GM10266 (cell line): ENCODE data around the gene PAX5.

Source experiments
- DNase-seq: peaks from one replicate; pipeline ENCODE4 v3.0.0; 2012; ENCODE audit errors: extremely low spot score
- TF ChIP-seq, protein P1 (sequence below): IDR thresholded peaks from 2 replicates; pipeline ENCODE4 v1.5.1; 2012; ENCODE audit warnings: mild to moderate bottlenecking, low read depth; ENCODE audit not compliant: control insufficient read depth, insufficient read depth; ENCODE audit errors: missing control alignments

The PAX5 gene

DNA sequence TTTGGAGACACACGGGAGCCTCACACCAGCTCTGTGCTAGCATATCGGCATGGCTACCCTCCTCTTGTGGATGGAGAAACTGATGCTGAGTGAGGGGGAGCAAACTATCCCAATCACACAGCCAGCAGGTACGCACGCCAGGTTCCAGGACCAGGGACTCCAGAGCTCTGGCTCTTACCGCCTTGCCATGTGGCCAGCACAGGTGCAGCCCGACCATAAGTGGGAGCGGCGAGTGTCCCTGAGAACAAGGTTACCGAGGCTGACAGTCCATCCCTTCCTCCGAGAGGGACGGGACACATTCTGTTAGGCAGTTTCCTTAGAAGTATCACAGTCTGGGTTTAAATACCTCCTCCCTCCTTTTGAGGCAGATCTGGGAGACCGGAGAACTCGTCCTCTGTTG, 86.0 kb downstream of the PAX5 start:
- TF ChIP-seq, protein P1, sequence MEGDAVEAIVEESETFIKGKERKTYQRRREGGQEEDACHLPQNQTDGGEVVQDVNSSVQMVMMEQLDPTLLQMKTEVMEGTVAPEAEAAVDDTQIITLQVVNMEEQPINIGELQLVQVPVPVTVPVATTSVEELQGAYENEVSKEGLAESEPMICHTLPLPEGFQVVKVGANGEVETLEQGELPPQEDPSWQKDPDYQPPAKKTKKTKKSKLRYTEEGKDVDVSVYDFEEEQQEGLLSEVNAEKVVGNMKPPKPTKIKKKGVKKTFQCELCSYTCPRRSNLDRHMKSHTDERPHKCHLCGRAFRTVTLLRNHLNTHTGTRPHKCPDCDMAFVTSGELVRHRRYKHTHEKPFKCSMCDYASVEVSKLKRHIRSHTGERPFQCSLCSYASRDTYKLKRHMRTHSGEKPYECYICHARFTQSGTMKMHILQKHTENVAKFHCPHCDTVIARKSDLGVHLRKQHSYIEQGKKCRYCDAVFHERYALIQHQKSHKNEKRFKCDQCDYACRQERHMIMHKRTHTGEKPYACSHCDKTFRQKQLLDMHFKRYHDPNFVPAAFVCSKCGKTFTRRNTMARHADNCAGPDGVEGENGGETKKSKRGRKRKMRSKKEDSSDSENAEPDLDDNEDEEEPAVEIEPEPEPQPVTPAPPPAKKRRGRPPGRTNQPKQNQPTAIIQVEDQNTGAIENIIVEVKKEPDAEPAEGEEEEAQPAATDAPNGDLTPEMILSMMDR = no peak
- DNase-seq = no peak

DNA sequence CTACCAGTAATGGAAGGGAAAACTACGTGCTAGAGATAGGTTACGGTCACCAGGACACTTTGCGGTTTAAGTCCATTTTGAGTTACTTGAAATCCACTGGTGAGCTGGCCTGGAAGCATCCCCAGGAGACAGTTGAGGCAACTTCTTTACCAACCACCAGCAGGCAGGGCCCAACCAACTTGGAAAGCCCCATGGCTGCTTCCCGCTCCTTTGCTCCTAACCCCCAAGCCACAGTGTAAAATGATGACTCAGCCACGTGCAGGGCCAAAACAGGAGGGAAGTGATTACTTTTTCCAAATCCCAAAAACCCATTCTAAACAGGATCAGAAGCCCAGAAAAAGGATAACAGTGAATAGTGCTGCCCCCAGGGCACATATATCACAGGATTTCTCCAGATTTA, 87.4 kb downstream of the PAX5 start:
- DNase-seq = no peak
- TF ChIP-seq, protein P1 = no peak

DNA sequence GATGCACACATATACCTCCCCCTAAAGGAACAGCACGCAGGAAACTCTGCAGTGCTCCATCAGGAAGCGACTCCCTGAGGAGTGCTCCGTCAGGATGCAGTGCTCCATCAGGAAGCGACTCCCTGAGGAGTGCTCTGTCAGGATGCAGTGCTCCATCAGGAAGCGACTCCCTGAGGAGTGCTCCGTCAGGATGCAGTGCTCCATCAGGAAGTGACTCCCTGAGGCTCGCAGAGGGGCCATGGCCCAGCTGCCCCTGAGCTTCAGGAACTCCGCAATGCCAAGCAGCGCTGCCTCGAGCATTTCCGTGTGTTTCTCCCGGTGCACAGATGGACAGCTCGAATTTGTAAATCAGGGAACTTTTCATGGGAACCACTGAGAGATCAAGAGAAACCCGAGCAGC, 88.1 kb downstream of the PAX5 start:
- DNase-seq = no peak
- TF ChIP-seq, protein P1 = no peak

DNA sequence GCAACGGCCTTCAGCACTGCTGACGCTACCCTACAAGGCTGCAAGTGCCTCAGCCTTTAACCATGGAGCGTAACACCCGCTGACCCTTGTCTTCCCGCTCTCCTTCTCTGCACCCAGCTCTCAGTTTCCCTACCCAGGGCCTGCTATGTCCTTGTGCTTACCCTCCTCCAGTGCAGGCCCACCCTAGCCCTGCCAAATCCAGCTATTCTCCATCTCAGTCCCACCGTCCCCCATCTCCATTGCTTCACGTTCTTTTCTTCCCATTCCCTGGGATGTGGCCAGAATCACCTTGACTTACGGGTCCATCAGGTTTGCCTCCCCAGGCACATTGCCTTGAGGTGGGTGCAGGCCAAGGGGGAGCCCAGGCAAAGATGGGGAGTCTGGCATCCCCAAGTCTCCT, 91.2 kb downstream of the PAX5 start:
- DNase-seq = no peak
- TF ChIP-seq, protein P1 = no peak

DNA sequence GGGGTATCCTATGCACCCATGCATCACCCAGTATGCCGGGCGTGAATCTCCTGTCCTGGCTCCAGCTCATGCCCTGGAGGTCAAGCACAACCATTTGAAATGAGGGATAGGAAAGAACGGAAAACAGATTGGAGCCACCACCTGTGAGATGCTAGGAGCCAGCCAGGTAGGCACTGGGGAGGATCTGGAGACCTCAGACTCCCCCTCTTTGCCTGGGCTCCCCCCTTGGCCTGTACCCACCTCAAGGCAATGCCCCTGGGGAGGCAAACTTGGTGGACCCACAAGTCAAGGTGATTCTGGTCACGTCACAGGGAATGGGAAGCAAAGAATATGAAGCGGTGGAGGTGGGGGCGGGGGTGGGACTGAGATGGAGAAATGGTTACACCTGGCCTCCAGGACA, 92.6 kb downstream of the PAX5 start:
- TF ChIP-seq, protein P1 = no peak
- DNase-seq = no peak

DNA sequence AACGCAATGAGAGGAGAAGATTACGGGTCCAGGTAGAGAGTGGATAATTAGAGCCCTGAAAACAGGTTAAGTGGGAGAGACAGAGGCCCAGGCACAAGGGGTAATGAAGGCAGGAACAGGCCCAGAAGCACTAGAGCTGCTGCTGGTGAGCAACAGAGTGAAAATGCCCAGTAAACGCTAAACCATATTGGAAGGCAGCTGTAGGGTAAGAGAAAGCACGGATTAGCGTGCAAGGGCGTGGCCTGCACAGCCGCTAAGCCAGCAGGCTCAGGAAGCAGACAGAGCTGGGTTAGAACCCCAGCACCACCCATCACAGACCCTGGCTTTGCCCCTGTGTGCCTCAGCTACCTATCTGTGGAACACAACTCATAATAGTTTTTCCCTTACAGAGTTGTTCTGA, 93.2 kb downstream of the PAX5 start:
- DNase-seq = no peak
- TF ChIP-seq, protein P1 = no peak

DNA sequence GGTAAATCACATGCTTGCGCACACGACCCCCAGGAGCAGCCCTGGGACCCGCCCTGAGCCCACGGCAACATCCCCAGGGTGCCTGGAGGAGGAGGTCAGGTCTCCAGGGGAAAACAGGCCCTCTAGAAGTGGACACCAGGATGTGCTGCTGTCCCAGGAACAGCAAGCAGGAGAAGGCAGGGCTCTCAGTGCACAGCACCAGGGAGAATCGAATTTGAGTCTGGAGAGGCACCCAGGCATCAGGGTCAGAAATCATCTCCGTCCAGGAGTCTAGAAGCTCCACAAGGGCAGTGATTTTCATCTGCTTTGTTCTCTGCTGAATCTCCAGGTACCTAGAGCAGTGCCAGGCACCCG, 93.6 kb downstream of the PAX5 start:
- no peak for DNase-seq
- TF ChIP-seq, protein P1 = no peak
